Endothelial cell (in vitro differentiated cells): ENCODE data around the gene FUCA2. TPM values are rescaled to one million over a fixed set of nuclear protein-coding genes. Genes with fewer than 3 reads are reported as not detected.

Experiments
- DNase-seq: peaks from one replicate; pipeline ENCODE4 v3.0.0; 2021; ENCODE audit warnings: low spot score
- H3K27ac Mint-ChIP-seq: one replicate; pipeline ENCODE4 v1.8.0; 2021; ENCODE audit warnings: mixed read lengths, inconsistent platforms; ENCODE audit not compliant: unreplicated experiment
- H3K27me3 Mint-ChIP-seq: one replicate; pipeline ENCODE4 v1.8.0; 2021; ENCODE audit warnings: mild to moderate bottlenecking, moderate library complexity, mixed read lengths, inconsistent platforms; ENCODE audit not compliant: unreplicated experiment
- H3K36me3 Mint-ChIP-seq: one replicate; pipeline ENCODE4 v1.8.0; 2021; ENCODE audit warnings: mild to moderate bottlenecking, low read depth, mixed read lengths, inconsistent platforms; ENCODE audit not compliant: unreplicated experiment
- H3K4me1 Mint-ChIP-seq: one replicate; pipeline ENCODE4 v1.8.0; 2021; ENCODE audit warnings: mild to moderate bottlenecking, mixed read lengths, inconsistent platforms; ENCODE audit not compliant: unreplicated experiment
- H3K4me3 Mint-ChIP-seq: one replicate; pipeline ENCODE4 v1.8.0; 2021; ENCODE audit warnings: mild to moderate bottlenecking, mixed read lengths, inconsistent platforms; ENCODE audit not compliant: unreplicated experiment
- H3K9me3 Mint-ChIP-seq: one replicate; pipeline ENCODE4 v1.8.0; 2021; ENCODE audit warnings: mixed read lengths, inconsistent platforms; ENCODE audit not compliant: unreplicated experiment
- CTCF ChIP-seq: fragments of 200-600 bp; sonication (generic); IDR thresholded peaks from one replicate; pipeline ENCODE4 v1.5.0; 2021; ENCODE audit warnings: antibody characterized with exemption; ENCODE audit not compliant: unreplicated experiment
- total RNA-seq: library from RNA; stranded (reverse); fragmentation: NEBNext Ultra II Directional; extraction: Animal tissue kit (Norgen Biotek cat#: 25700); gene quantifications from one replicate; pipeline ENCODE4 v1.2.1, GENCODE V29; 2021; ENCODE audit not compliant: unreplicated experiment

FUCA2 gene
- total RNA-seq, 1 donor from 2014 or later = 31.0 TPM

GRCh38 chr6:143549221-143549948, 37.9 kb upstream of the FUCA2 start:
- Mint-ChIP-seq H3K4me3 (no peak overlapping the region), H3K36me3 (no peaks in the 10 kb centered on the region), H3K4me1 (no peaks in the 10 kb centered on the region), H3K9me3 (no peaks in the 10 kb centered on the region), H3K27me3 (no peaks in the 10 kb centered on the region), H3K27ac (no peak overlapping the region)
- DNase-seq = no peak
- TF ChIP-seq CTCF = no peak

GRCh38 chr6:143546599-143546998, 35.1 kb upstream of the FUCA2 start:
- Mint-ChIP-seq H3K27me3 (no peaks in the 10 kb centered on the region), H3K27ac (no peak overlapping the region), H3K4me3 (no peak overlapping the region), H3K36me3 (no peaks in the 10 kb centered on the region), H3K4me1 (no peaks in the 10 kb centered on the region), H3K9me3 (no peaks in the 10 kb centered on the region)
- no peak for TF ChIP-seq CTCF
- no peak for DNase-seq

- Mint-ChIP-seq H3K36me3 (no peaks in the 10 kb centered on the region), H3K9me3 (no peaks in the 10 kb centered on the region), H3K27me3 (no peaks in the 10 kb centered on the region), H3K27ac (no peak overlapping the region), H3K4me1 (no peaks in the 10 kb centered on the region), H3K4me3 (no peak overlapping the region)
- DNase-seq = no peak
- no peak for TF ChIP-seq CTCF
These were observed 34.5 kb upstream of the FUCA2 start for GRCh38 chr6:143545976-143546547.

GRCh38 chr6:143545165-143545564, 33.6 kb upstream of the FUCA2 start:
- no peak for DNase-seq
- Mint-ChIP-seq H3K27me3 (no peaks in the 10 kb centered on the region), H3K27ac (no peak overlapping the region), H3K9me3 (no peaks in the 10 kb centered on the region), H3K36me3 (no peaks in the 10 kb centered on the region), H3K4me1 (peaks cover under 1% of the 10 kb centered on the region), H3K4me3 (no peak overlapping the region)
- no peak for TF ChIP-seq CTCF

- TF ChIP-seq CTCF = no peak
- DNase-seq = no peak
- peaks cover 3% of the 10 kb centered on the region for H3K4me1 Mint-ChIP-seq
- no peak overlapping the region for H3K4me3 Mint-ChIP-seq
- H3K36me3 Mint-ChIP-seq = no peaks in the 10 kb centered on the region
- H3K27ac Mint-ChIP-seq = no peak overlapping the region
- no peaks in the 10 kb centered on the region for H3K27me3 Mint-ChIP-seq
- no peaks in the 10 kb centered on the region for H3K9me3 Mint-ChIP-seq
These were observed 32.6 kb upstream of the FUCA2 start for GRCh38 chr6:143544011-143544696.
